ENCODE data around the gene F8.
A peak's percentile ranks its signal among the peaks of the same experiment; 100 is the strongest.

F8 gene

GRCh38 chrX:155022585-155022984 is at the start of gene F8:
TSS of gene F8 (minus strand) at chrX:155022723. CDS start at chrX:155022552, 171 bp downstream.
- no peak for DNase-seq

- peak; percentile 71 for DNase-seq
Measured at GRCh38 chrX:155071694-155072280, 49.3 kb upstream of the F8 start.

- peak; percentile 79 for DNase-seq
Measured at GRCh38 chrX:155070975-155071693, 48.6 kb upstream of the F8 start, which contains the start of the genes BRCC3, CMC4 and MTCP1. TSS of gene BRCC3 (plus strand) at chrX:155071508. CDS start at chrX:155071528, 20 bp downstream. TSS of gene CMC4 (minus strand) at chrX:155071136. CDS start at chrX:155064023, 7,113 bp downstream. TSS of gene MTCP1 (minus strand) at chrX:155071136. CDS start at chrX:155066010, 5,126 bp downstream.

GRCh38 chrX:155070663-155070974 is 48.1 kb upstream of the F8 start:
- DNase-seq: peak; percentile 60

- no peak for DNase-seq
Measured at GRCh38 chrX:155070038-155070437, 47.5 kb upstream of the F8 start.

- DNase-seq: no peak
Measured at GRCh38 chrX:155069414-155069813, 46.9 kb upstream of the F8 start.

GRCh38 chrX:155068165-155068564 is 45.6 kb upstream of the F8 start:
- no peak for DNase-seq

GRCh38 chrX:155065035-155065734 is 42.7 kb upstream of the F8 start:
- no peak for DNase-seq

- no peak for DNase-seq
Measured at GRCh38 chrX:155061760-155062159, 39.2 kb upstream of the F8 start.

- DNase-seq: peak; percentile 23
Measured at GRCh38 chrX:155056877-155057792, 34.6 kb upstream of the F8 start.

GRCh38 chrX:155056471-155056870 is 33.9 kb upstream of the F8 start:
- DNase-seq: no peak

GRCh38 chrX:155055494-155055893 is 33.0 kb upstream of the F8 start:
- DNase-seq: no peak

GRCh38 chrX:155054255-155054654 is 31.7 kb upstream of the F8 start:
- no peak for DNase-seq

- no peak for DNase-seq
Measured at GRCh38 chrX:155053656-155054055, 31.1 kb upstream of the F8 start.

GRCh38 chrX:155052738-155053498 is 30.4 kb upstream of the F8 start:
- no peak for DNase-seq

GRCh38 chrX:155048977-155049619 is 26.6 kb upstream of the F8 start:
- DNase-seq: peak; percentile 1

GRCh38 chrX:155046811-155047528 is 24.4 kb upstream of the F8 start:
- no peak for DNase-seq

GRCh38 chrX:155046129-155046810 is 23.7 kb upstream of the F8 start:
- DNase-seq: no peak

GRCh38 chrX:155035688-155036087 is 13.2 kb upstream of the F8 start:
- DNase-seq: no peak

- DNase-seq: no peak
Measured at GRCh38 chrX:155031657-155032056, 9.1 kb upstream of the F8 start.
